ENCODE data around the gene LAMB1. TPM values are rescaled to one million over a fixed set of nuclear protein-coding genes. Genes with fewer than 3 reads are reported as not detected.

Gene LAMB1
- total RNA-seq, 1 experiment from 2014 or later, result 32.0 TPM

GRCh38 chr7:107998150-107998549 is 4.8 kb downstream of the LAMB1 start:
- ATAC-seq (no peak), DNase-seq (ENCODE audit: low read depth, low spot score) (no peak)
- BruUV-seq (replicated peaks), result no TSS peak
- no peaks in the 10 kb centered on the region for H3K79me2 ChIP-seq (ENCODE audit: insufficient read depth, low read length)
- ChIA-PET RAD21 (ENCODE audit: low non-redundant PET in 1 of 2, low total read pairs in 2 of 2, uncharacterized antibody in 2 of 2, unreplicated experiment in 2 of 2) (no interaction called here), CTCF (interaction anchor here (0.6 to 1.0 kb wide), 3 partner anchors 18 to 499 kb away, joined by 3 to 4 read pairs (median 3); no protein-coding TSS in a partner anchor), POLR2A (no interaction called here)
- no peak overlapping the region for H3K27ac ChIP-seq (ENCODE audit: low read depth, low read length)
- H3K9me3 ChIP-seq (ENCODE audit: control insufficient read depth in 1 of 2, insufficient read depth in 1 of 2, low read depth in 1 of 2, low read length in 2 of 2), result no peaks in the 10 kb centered on the region
- no peaks in the 10 kb centered on the region for H3K27me3 ChIP-seq (ENCODE audit: insufficient read depth, low read length)
- no peak overlapping the region for H2AFZ ChIP-seq (ENCODE audit: low read depth, low read length, poor library complexity, severe bottlenecking)
- TF ChIP-seq CBX3 (IDR thresholded peaks at IDR 0.05; ENCODE audit: low read depth) (no peak), ATF3 (IDR thresholded peaks at IDR 0.05) (no peak)
- peaks cover 27 to 41% of the 10 kb centered on the region in 2 experiments for H3K4me1 ChIP-seq (ENCODE audit: control insufficient read depth in 1 of 2, insufficient read depth in 2 of 2, low read length in 2 of 2)
- intact Hi-C loops (cut with micrococcal nuclease), result no loop called here
- no peak overlapping the region for H3K9ac ChIP-seq (ENCODE audit: low read length)
- peak overlapping the region; percentile 2; the same call in 1 of the 2 replicates for H3K4me2 ChIP-seq (ENCODE audit: low read length)
- H3K36me3 ChIP-seq (ENCODE audit: control insufficient read depth in 1 of 2, insufficient read depth in 2 of 2, low read length in 2 of 2), result no peaks in the 10 kb centered on the region
- H4K20me1 ChIP-seq (ENCODE audit: insufficient read depth), result no peaks in the 10 kb centered on the region
- no peaks in the 10 kb centered on the region for H3K9me2 ChIP-seq (ENCODE audit: insufficient read depth)
- H3K4me3 ChIP-seq (replicated peaks in 1 of 2; ENCODE audit: low read depth in 1 of 2, low read length in 2 of 2), result no peak overlapping the region

DNA sequence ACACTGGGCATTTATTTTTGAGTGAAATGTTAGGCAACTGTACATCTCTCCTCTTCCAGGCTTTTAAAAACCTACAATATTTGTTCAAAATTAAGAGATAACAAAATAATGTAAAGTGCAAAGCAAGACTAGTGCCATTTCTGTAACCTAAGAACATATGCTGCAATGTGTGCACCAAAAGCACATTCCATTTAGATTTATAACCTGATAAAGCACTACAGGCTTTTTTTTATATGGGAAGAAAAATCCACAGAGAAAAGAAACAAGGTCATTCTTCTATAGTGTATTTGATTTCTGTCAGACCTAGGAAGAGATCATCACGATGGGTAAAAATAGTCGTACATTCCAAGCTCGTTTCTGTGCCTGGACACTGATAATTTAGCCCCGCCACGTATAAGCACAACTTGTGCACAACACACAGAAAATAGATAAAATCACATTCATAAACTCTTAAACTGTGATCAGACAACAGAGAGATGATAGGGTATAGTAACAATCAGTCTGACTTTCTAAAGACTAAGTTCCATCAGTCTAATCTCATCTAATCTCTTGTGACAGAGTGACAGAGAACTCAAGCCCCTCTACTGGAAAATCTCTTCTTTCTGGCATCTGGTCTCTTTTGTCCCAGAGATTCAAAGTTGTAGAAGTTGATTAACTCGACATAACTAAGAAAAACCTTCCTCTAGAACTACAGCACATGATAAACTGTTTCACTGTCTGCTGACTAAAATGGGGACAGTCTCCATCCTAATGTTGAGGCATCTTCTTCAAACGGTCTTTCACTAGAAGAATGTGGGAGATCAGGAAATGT is 6.7 kb downstream of the LAMB1 start:
- POLR2A ChIA-PET, result no interaction called here
- CTCF ChIA-PET, result no interaction called here

More for the DNA sequence above, 6.7 kb downstream of the LAMB1 start:
- Histone ChIP-seq H3K9me3 (ENCODE audit: control insufficient read depth in 1 of 2, insufficient read depth in 1 of 2, low read depth in 1 of 2, low read length in 2 of 2) (no peaks in the 10 kb centered on the region), H3K27ac (ENCODE audit: low read depth, low read length) (peak overlapping the region; percentile 14; the same call in 1 of the 2 replicates), H3K79me2 (ENCODE audit: insufficient read depth, low read length) (no peaks in the 10 kb centered on the region), H3K27me3 (ENCODE audit: insufficient read depth, low read length) (no peaks in the 10 kb centered on the region), H3K4me2 (ENCODE audit: low read length) (peak overlapping the region; percentile 54), H4K20me1 (ENCODE audit: insufficient read depth) (no peaks in the 10 kb centered on the region), H2AFZ (ENCODE audit: low read depth, low read length, poor library complexity, severe bottlenecking) (no peak overlapping the region), H3K4me1 (ENCODE audit: control insufficient read depth in 1 of 2, insufficient read depth in 2 of 2, low read length in 2 of 2) (peaks cover 27 to 36% of the 10 kb centered on the region in 2 experiments), H3K36me3 (ENCODE audit: control insufficient read depth in 1 of 2, insufficient read depth in 2 of 2, low read length in 2 of 2) (no peaks in the 10 kb centered on the region), H3K9ac (ENCODE audit: low read length) (no peak overlapping the region), H3K9me2 (ENCODE audit: insufficient read depth) (no peaks in the 10 kb centered on the region), H3K4me3 (replicated peaks in 1 of 2; ENCODE audit: low read depth in 1 of 2, low read length in 2 of 2) (peak overlapping the region in 1 of 2 experiments; percentile 1; a peak in 1 of 4 replicates)
- RAD21 ChIA-PET (ENCODE audit: low non-redundant PET in 1 of 2, low total read pairs in 2 of 2, uncharacterized antibody in 2 of 2, unreplicated experiment in 2 of 2), result no interaction called here
- ATAC-seq (no peak), DNase-seq (ENCODE audit: low read depth, low spot score) (no peak)
- BruUV-seq (replicated peaks), result no TSS peak
- TF ChIP-seq ZFX (IDR thresholded peaks at IDR 0.05), result no peak
- TF ChIP-seq ATF3 (IDR thresholded peaks at IDR 0.05), result no peak
- TF ChIP-seq JUND (IDR thresholded peaks at IDR 0.05), result 0 out of 2 replicates have a peak, but pooled peaks have one; percentile 23
- intact Hi-C loops (cut with micrococcal nuclease), result no loop called here

Data from HCT116 (cell line).